ENCODE data around the gene CACNB2.

DNA sequence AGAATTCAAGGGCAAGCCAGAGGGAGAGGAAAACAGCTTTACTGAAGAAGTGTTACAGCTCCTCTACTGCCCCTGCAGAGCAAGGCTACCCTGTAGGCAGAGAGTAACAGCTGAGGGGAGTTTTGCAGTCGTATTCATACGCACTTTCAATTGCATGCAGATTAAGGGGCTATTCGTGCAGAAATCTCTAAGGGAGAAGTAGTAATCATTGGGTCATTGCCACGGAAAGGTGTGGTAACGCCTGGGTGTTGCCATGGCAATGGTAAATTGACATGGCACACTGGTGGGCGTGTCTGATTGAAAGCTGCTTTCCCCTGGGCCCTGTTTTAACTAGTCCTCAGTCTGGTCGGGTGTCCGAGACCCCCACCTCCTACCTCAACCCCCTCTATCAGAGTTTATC, 284.0 kb downstream of the CACNB2 start:
- TF ChIP-seq, protein P1, sequence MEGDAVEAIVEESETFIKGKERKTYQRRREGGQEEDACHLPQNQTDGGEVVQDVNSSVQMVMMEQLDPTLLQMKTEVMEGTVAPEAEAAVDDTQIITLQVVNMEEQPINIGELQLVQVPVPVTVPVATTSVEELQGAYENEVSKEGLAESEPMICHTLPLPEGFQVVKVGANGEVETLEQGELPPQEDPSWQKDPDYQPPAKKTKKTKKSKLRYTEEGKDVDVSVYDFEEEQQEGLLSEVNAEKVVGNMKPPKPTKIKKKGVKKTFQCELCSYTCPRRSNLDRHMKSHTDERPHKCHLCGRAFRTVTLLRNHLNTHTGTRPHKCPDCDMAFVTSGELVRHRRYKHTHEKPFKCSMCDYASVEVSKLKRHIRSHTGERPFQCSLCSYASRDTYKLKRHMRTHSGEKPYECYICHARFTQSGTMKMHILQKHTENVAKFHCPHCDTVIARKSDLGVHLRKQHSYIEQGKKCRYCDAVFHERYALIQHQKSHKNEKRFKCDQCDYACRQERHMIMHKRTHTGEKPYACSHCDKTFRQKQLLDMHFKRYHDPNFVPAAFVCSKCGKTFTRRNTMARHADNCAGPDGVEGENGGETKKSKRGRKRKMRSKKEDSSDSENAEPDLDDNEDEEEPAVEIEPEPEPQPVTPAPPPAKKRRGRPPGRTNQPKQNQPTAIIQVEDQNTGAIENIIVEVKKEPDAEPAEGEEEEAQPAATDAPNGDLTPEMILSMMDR (IDR thresholded peaks at IDR 0.05; ENCODE audit: low read depth, low read length) = no peak
- no peak for TF ChIP-seq EZH2phosphoT487 (IDR thresholded peaks at IDR 0.05; ENCODE audit: low read depth)
